Keratinocyte (primary cell): Measurements from ENCODE around the gene RHEX. TPM values are rescaled to one million over a fixed set of nuclear protein-coding genes. Genes with fewer than 3 reads are reported as not detected.

ENCODE experiments used
- DNase-seq: peaks from one replicate; pipeline ENCODE4 v3.0.0-alpha.2; 2011; ENCODE audit warnings: low read depth, missing footprints, low spot score
- FAIRE-seq: peaks from 2 replicates; lab custom pipeline; 2011; peaks lifted over from hg19 to GRCh38; lab: Jason Lieb, UNC
- H2AFZ ChIP-seq: 2 replicates; pipeline ENCODE4 v1.6.0; 2012; ENCODE audit warnings: low read length, control low read depth, inconsistent platforms; ENCODE audit not compliant: control insufficient read depth
- H3K27ac ChIP-seq: 2 replicates; pipeline ENCODE4 v1.5.1; 2011; ENCODE audit warnings: low read length; ENCODE audit not compliant: control insufficient read depth, insufficient read depth
- H3K27me3 ChIP-seq: 3 replicates; pipeline ENCODE4 v1.6.0; 2011; ENCODE audit warnings: low read length; ENCODE audit not compliant: control insufficient read depth, insufficient read depth; ENCODE audit errors: extremely low read depth
- H3K36me3 ChIP-seq, 2 experiments: 2 replicates in 1 of 2; 3 replicates in 1 of 2; pipeline ENCODE4 v1.5.1; 2011; ENCODE audit warnings: low read length in 2 of 2, mild to moderate bottlenecking in 1 of 2; ENCODE audit not compliant: control insufficient read depth in 2 of 2, insufficient read depth in 2 of 2; ENCODE audit errors: extremely low read depth in 1 of 2
- H3K4me1 ChIP-seq: 3 replicates; pipeline ENCODE4 v1.5.1; 2011; ENCODE audit warnings: low read length; ENCODE audit not compliant: control insufficient read depth, insufficient read depth; ENCODE audit errors: extremely low read depth
- H3K4me2 ChIP-seq: 3 replicates; pipeline ENCODE4 v1.6.0; 2011; ENCODE audit warnings: low read depth, low read length; ENCODE audit not compliant: control insufficient read depth, insufficient read depth; ENCODE audit errors: extremely low read depth
- H3K4me3 ChIP-seq, 3 experiments: fragments of 200-600 bp in 1 of 3; sonication (generic) in 1 of 3; 2 replicates in 2 of 3; 3 replicates in 1 of 3; pipeline ENCODE4 v1.5.1; 2011 to 2016; ENCODE audit warnings: low read length in 3 of 3, mild to moderate bottlenecking in 3 of 3, control low read depth in 2 of 3, inconsistent platforms in 1 of 3, low read depth in 1 of 3, mixed read lengths in 1 of 3, mixed run types in 1 of 3, moderate library complexity in 1 of 3; ENCODE audit not compliant: control insufficient read depth in 2 of 3, insufficient read depth in 2 of 3; ENCODE audit errors: extremely low read depth in 1 of 3
- H3K79me2 ChIP-seq: 2 replicates; pipeline ENCODE4 v1.6.0; 2012; ENCODE audit warnings: low read length; ENCODE audit not compliant: control insufficient read depth, insufficient read depth
- H3K9ac ChIP-seq: 3 replicates; pipeline ENCODE4 v1.6.0; 2011; ENCODE audit warnings: low read length; ENCODE audit not compliant: control insufficient read depth, insufficient read depth; ENCODE audit errors: extremely low read depth
- H3K9me1 ChIP-seq: 3 replicates; pipeline ENCODE4 v1.6.0; 2011; ENCODE audit warnings: low read length; ENCODE audit not compliant: control insufficient read depth, insufficient read depth; ENCODE audit errors: extremely low read depth
- H3K9me3 ChIP-seq: 2 replicates; pipeline ENCODE4 v1.5.1; 2012; ENCODE audit warnings: low read depth, low read length; ENCODE audit not compliant: control insufficient read depth
- H4K20me1 ChIP-seq: 3 replicates; pipeline ENCODE4 v1.6.0; 2011; ENCODE audit warnings: low read length; ENCODE audit not compliant: control insufficient read depth, insufficient read depth; ENCODE audit errors: extremely low read depth
- CTCF ChIP-seq, 3 experiments: IDR thresholded peaks in 1 of 3; conservative IDR thresholded peaks in 1 of 3; optimal IDR thresholded peaks in 1 of 3; 2 replicates in 2 of 3; 3 replicates in 1 of 3; pipeline versions ENCODE3 to v1.5.1; 2011; ENCODE audit warnings: low read length in 3 of 3, mild to moderate bottlenecking in 3 of 3, moderate library complexity in 2 of 3, control low read depth in 1 of 3, inconsistent platforms in 1 of 3; ENCODE audit not compliant: insufficient read depth in 2 of 3; ENCODE audit errors: extremely low read depth in 1 of 3
- EZH2 ChIP-seq: IDR thresholded peaks from one replicate; pipeline ENCODE4 v1.6.1; 2012; ENCODE audit warnings: inconsistent platforms, mild to moderate bottlenecking, low read length, moderate library complexity
- dilution Hi-C: fragments of 300-500 bp; cut with MboI; formaldehyde crosslinking; loops from one replicate; pipeline ENCODE4 v1.7.0; 2020; ENCODE audit warnings: low sequenced_read_pairs; ENCODE audit not compliant: extremely low pct_ligation_motif_present
- polyA plus RNA-seq, 5 experiments: library from polyadenylated mRNA; depleted of rRNA in 3 of 5; stranded (reverse) in 3 of 5; stranded (forward) in 1 of 5; unstranded in 1 of 5; fragments of >200 nt; gene quantifications; 1 replicate in 1 of 5; 2 replicates in 3 of 5; 3 replicates in 1 of 5; pipeline versions ENCODE4 v1.2.1 to v1.2.3, GENCODE V29; 2011 to 2012; ENCODE audit warnings: missing spikeins in 2 of 5, low read depth in 1 of 5, low replicate concordance in 1 of 5

The RHEX gene
- polyA plus RNA-seq, 1 donor (not counting 4 experiments of a cell fraction or from before 2014, with no cell fraction given): not detected

DNA sequence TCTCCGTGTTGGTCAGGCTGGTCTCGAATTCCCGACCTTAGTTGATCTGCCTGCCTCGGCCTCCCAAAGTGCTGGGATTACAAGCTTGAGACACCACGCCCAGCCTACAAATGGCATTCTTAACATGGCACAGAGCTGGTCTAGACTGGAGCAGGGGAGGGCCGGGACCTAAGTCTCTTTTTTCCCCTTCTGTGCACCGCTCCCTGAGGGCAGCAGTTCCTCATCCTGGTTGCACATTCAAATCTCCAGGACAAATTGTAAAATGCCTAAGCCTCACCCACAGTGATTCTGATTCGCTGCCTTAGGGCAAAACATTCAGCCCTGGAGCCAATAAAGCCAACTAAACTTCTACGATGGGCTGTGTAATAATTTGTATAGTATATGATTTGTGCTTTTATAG lies 74.4 kb downstream of the RHEX start:
- H3K4me3 ChIP-seq: no peak overlapping the region
- H4K20me1 ChIP-seq: no peaks in the 10 kb centered on the region
- H3K9me1 ChIP-seq: no peaks in the 10 kb centered on the region
- peaks cover 5% of the 10 kb centered on the region for H3K4me1 ChIP-seq
- H3K9me3 ChIP-seq: no peaks in the 10 kb centered on the region
- TF ChIP-seq EZH2: no peak
- no peak for TF ChIP-seq CTCF (optimal IDR thresholded peaks at IDR 0.05 in 1 of 3, IDR thresholded peaks at IDR 0.05 in 1 of 3, conservative IDR thresholded peaks at IDR 0.05 in 1 of 3; ENCODE audit: extremely low read depth in 1 of 3, insufficient read depth in 2 of 3, low read length in 3 of 3)
- H3K27me3 ChIP-seq: no peaks in the 10 kb centered on the region
- no peak overlapping the region for H3K9ac ChIP-seq
- H3K4me2 ChIP-seq: no peak overlapping the region
- no peak overlapping the region for H3K27ac ChIP-seq
- no peaks in the 10 kb centered on the region for H3K36me3 ChIP-seq
- dilution Hi-C loops: no loop called here
- H3K79me2 ChIP-seq: no peaks in the 10 kb centered on the region
- no peak overlapping the region for H2AFZ ChIP-seq
- FAIRE-seq (no peak), DNase-seq (no peak)

DNA sequence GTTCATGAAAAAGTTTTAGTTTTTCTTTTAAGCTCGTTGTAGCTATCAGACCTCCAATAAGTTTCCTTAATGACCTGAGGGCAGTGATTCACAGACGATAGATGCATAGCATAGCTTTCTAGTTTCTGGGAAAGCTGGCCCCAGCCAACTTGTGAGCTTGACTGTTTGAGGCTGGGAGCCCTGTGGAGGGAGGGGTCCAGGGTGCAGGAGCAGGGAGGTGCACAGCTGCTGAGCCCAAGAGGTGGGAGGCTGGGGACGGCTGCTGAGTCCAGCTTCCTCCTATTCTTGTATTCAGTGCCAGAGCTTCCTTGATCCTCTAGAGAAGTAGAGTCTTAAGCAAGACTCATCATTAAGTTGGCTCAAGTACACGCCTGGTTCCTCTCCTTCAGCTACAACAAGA lies 75.2 kb downstream of the RHEX start:
- H3K36me3 ChIP-seq: no peaks in the 10 kb centered on the region
- dilution Hi-C loops: no loop called here
- H3K9ac ChIP-seq: no peak overlapping the region
- H2AFZ ChIP-seq: no peak overlapping the region
- H3K27me3 ChIP-seq: no peaks in the 10 kb centered on the region
- no peak overlapping the region for H3K4me3 ChIP-seq
- H3K4me2 ChIP-seq: no peak overlapping the region
- H3K9me1 ChIP-seq: no peaks in the 10 kb centered on the region
- DNase-seq (no peak), FAIRE-seq (peak; percentile 49)
- H3K9me3 ChIP-seq: no peaks in the 10 kb centered on the region
- no peaks in the 10 kb centered on the region for H3K79me2 ChIP-seq
- no peaks in the 10 kb centered on the region for H4K20me1 ChIP-seq
- H3K27ac ChIP-seq: no peak overlapping the region
- peaks cover 5% of the 10 kb centered on the region for H3K4me1 ChIP-seq
- no peak for TF ChIP-seq EZH2
- no peak for TF ChIP-seq CTCF (optimal IDR thresholded peaks at IDR 0.05 in 1 of 3, IDR thresholded peaks at IDR 0.05 in 1 of 3, conservative IDR thresholded peaks at IDR 0.05 in 1 of 3; ENCODE audit: extremely low read depth in 1 of 3, insufficient read depth in 2 of 3, low read length in 3 of 3)
